ENCODE results near the gene NCF4.
A peak's percentile ranks its signal among the peaks of the same experiment; 100 is the strongest.

NCF4 gene

GRCh38 chr22:36838119-36839030 lies 22.4 kb upstream of the NCF4 start:
- no peak for DNase-seq

- no peak for DNase-seq
Observed at GRCh38 chr22:36839356-36840073, 21.3 kb upstream of the NCF4 start.

DNA sequence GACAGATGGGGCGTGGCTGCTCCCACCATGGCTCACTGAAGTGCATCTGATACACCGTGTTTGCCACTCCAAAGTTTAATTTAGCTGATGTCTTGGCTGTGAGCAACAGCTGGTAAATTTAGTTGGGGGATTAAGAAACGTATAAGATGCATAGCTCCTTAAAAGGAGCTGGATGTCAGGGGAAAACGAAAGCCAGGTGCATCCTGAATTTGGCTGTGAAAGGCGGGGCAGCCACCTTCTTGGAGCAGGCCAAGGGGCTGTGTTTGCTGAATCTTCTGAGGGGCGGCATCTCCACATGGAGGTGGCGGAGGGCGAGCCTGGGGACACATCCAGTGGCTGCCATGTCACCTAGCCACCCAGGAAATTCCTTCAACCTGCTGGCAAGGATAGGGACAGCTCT lies 20.7 kb upstream of the NCF4 start:
- no peak for DNase-seq

- no peak for DNase-seq
Observed at GRCh38 chr22:36846271-36846670, 14.5 kb upstream of the NCF4 start.

- peak; percentile 42 for DNase-seq
Observed at GRCh38 chr22:36846949-36847348, 13.9 kb upstream of the NCF4 start.

- no peak for DNase-seq
Observed at GRCh38 chr22:36850056-36850455, 10.8 kb upstream of the NCF4 start.

DNA sequence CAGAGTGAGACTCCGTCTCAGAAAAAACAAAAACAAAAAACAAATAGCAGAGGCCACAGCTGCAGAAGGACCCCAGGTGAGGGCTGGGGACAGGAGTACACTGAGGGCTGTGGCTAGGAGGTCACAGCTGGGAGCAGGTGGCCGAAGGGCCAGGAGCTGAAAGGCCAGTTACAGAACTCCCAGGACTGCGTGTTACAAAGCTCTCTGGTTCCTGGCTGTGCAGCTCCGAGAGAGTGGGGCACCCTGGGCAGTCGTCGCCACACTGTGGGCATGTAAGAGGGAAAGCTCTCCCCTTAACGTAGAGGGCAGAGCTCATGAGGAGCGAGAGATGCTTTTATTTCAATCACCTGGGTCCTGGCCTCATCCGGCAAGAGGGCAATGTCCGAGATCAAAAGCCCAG lies 10.1 kb upstream of the NCF4 start:
- DNase-seq, result peak; percentile 17

DNA sequence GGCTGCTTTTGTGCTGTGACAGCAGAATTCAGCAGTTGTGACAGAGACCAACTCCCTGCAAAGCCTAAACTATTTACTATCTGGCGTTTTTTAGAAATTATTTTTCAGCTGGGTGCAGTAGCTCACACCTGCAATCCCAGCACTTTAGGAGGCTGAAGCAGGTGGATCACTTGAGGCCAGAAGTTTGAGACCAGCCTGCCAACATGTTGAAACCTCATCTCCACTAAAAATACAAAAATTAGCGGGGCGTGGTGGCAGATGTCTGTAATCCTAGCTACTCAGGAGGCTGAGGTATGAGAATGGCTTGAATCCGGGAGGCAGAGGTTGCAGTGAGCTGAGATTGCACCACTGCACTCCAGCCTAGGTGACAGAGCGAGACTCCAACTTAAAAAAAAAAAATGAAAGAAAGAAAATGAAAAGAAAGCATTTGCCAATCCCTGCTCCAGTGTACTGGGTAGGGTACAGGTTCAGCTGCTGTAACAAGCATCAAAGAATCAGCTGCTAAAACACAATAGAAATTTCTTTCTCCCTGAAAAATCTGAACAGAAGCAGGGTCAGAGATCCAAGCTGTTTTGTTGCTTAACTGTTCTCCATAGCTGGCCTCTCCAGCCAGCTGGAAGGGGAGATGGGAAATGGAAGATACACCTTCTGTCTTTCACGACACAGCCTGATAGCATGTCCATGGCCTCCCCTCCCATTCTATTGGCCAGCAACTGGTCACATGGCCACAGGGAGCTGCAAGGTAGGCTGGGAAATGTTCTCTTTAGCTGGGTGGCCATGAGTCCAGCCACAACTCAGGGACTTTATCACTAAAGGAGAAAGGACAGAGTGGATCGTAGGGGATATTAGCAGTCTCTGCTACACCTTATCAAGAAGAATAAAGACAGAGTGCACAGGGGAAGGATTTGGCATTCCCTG lies 8.5 kb upstream of the NCF4 start:
- no peak for DNase-seq

DNA sequence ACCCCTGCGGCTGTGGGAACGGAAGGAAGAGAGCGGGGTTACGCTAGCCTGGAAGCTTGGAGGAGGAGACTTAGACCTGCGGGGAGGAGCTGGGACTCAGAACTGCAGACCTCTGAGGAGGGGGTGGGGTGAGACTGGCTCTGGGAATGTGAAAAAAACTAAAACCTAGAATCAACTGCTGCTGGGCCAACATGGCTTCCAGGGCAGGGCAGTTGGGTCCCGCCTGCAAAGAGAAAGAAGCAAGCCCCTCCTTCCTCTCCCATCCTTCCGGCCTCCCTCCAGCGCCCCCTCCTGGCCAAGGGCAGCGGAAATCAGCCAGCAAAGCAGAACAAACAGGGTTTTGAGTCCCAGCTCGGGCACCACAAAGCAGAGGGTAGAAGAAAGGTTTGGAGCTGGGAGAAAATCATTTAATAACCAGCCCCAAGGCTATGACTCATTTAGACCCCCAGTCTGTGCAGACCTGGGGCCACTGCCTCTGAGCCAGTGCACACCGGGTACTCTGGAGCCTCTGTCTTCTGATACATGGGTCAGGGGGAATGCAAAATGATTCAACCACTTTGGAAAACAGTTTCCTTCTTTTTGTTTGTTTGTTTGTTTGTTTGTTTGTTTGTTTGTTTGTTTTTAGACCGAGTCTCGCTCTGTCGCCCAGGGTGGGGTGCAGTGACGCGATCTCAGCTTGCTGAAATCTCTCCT lies 7.3 kb upstream of the NCF4 start:
- DNase-seq, result peak; percentile 95

DNA sequence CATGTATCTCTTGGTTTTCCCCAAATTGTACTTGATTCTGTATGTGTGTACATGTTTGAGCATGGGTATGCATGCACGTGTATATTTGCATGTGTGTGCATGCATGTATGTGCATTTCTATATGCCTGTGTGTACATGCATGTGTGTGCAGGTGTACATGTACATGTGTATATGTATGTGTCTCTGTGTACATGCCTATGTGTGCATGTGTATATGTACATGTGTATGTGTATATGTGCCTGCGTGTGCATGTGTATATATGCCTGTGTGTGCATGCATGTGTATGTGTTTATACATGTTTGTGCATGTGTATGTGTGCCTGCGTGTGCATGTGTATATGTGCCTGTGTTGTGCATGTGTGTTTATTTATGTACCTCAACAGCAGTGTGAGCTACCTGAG lies 5.3 kb upstream of the NCF4 start:
- DNase-seq, result no peak

GRCh38 chr22:36856121-36856791 lies 4.5 kb upstream of the NCF4 start:
- DNase-seq, result peak; percentile 98

DNA sequence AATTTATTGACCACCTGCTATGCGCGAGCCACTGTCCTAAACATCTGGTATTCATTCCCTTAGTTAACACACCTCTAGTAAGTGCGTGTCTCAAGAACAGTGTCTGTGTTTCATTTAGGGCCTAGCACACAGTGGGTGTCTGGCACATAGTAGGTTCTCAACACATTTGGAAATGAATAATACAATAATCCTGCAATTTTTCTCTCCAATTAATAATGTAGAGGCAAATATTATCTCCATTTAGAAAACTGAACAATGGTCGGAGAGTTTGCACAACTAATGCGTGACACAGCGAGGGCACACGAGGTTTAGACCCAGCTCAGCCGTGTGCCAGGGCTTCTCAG lies 4.0 kb upstream of the NCF4 start:
- DNase-seq, result no peak

GRCh38 chr22:36858156-36858555 lies 2.6 kb upstream of the NCF4 start:
- peak; percentile 28 for DNase-seq

GRCh38 chr22:36858966-36859365 lies 1.8 kb upstream of the NCF4 start:
- peak; percentile 9 for DNase-seq

DNA sequence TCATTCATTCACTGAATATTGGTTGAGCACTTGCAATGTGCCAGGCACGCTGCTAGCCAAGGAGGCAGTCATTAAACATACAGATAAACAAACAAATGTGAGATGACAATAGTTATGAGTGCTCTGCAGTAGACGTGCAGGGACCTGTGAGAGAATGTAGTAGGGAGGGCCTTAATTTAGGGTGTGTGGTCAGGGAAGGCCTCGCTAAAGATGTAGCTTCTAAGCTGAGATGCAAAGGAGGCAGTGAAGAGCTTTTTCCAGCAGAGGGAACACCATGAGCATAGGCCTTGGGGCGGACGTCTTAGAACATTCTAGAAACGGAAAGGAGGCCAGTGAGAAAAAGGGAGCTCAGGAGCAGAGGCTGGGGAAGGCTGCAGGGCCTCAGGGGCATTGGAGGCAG lies 789 bp upstream of the NCF4 start:
- peak; percentile 43 for DNase-seq

DNA sequence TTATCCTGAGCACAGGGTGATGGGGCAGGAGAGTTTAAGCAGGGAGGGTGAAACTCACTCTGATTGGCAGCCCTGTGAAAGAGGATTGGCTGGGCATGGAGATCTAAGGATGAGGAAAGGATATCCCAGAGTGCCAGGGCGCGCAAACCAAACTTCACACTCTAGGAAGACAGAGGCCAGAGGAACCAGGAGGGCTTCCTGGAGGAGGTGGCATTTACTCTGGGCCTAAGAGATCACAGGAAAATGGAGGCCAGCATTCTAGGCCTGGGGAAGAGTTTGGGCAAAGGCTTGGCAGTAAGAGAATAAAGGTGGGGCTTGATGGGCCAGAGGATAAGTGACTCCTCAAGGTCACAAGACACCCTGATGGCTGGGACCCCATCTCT lies 377 bp upstream of the NCF4 start:
- no peak for DNase-seq

DNA sequence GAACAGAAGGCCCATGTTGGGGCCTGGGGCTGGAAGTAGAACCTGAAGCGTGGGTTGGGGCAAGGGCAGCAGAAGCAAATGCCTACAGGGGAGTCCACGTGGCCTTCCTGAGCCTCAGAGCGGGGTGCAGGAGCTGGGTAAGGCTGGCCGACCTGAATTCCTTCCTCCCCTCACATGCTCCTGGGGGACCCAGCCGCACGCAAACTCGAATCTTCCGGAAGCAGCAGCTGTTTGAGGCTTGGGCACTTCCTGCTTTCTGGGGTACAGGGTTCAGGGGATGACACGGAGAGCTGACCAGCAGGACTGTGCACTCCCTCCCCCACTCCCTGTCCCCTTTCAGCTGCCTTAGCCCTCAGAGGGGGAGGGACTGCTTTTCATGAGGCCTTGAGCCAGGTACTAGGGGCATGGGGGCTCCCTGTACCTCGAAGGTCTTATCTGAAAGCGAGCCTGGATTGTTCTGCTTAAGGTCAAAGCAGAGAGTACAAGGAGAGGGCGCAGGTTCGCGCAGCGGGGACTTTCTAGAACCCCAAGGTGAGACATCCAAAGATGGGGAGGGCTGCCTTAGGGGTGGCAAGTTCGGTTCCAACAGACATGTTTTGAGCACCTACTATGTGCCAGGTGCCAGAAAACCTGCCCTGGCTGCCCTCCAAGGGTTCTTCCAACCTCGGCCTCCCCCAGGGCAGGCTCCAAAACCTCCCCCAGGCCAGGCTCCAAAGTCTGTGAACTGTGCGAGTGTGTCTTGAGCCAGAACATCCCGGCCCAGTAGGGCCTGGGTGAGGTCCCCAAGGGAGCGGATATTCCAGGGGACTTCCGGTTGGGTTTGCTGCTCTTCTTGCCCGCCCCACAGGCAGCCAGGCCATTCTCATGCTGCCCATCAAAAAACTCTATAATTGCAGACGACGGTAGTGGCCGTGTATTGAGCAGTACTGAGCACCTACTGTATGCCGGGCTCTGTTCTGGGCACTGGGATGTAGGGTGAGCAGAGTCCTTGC lies 1.7 kb downstream of the NCF4 start:
- peak; percentile 63 for DNase-seq

GRCh38 chr22:36863281-36863680 lies 2.5 kb downstream of the NCF4 start:
- DNase-seq, result peak; percentile 55

DNA sequence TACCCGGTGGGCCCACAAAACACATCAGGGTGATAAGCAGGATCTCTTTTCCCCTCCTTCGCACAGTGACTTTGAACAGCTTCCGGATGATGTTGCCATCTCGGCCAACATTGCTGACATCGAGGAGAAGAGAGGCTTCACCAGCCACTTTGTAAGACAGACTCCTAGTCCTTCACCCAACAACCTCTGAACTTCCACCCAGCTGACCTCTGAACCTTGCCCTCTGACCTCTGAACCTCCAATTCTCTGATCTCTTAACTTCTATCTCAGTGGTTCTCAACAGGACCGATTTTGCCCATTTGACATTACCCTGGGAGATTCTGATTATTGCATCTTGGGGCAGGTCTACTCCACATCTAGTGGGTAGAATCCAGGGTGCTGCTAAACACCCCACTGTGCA lies 3.2 kb downstream of the NCF4 start:
- peak; percentile 49 for DNase-seq

- no peak for DNase-seq
Observed at GRCh38 chr22:36864454-36865215, 3.8 kb downstream of the NCF4 start.

All from activated effector memory CD4-positive, alpha-beta T cell treated with anti-CD3 and anti-CD28 coated beads, Interleukin-2, amount 50 U/mL, for 16 hours (primary cell).